ENCODE results near the gene PFKL. TPM values are rescaled to one million over a fixed set of nuclear protein-coding genes. Genes with fewer than 3 reads are reported as not detected.

PFKL gene
- total RNA-seq, 1 experiment from 2014 or later, result 67.5 TPM

DNA sequence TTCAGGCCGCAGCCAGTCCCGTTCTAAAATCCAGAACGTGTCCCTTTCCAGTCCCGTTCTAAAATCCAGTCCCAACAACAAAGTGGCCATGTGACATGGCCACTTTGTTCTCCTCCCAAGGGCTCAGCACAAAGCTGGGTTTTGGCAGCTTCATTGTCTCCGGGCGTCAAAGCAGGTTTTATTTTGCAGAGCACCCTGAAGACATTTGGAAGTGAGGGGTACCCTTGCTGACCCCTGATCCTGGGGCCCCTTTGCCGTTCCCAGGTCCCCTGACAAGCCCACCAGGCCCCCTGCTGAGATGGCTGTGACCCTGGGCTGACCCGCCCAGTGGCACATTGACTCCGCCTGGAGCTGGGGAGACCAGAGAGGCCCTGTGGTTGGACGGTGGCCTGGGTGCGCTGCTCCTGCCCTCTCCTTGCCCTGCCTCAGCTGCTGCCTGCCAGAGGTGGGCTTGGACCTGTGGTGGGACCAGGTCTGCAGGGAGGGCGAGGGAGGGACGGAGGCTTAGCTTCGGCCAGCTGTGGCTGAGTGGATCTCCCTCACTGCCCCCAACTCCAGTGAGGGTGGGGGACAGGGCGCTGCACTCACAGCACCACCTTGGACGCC lies 4.3 kb downstream of the PFKL start:
- Histone ChIP-seq H3K79me2 (ENCODE audit: low read depth) (peaks cover 10% of the 10 kb centered on the region; the same call in 1 of the 2 replicates), H4K20me1 (ENCODE audit: insufficient read depth) (peaks cover 22% of the 10 kb centered on the region), H3K27me3 (ENCODE audit: insufficient read depth, low read depth) (no peaks in the 10 kb centered on the region), H3K36me3 (ENCODE audit: low read depth) (no peaks in the 10 kb centered on the region), H3K4me2 (no peak overlapping the region), H3K4me1 (replicated peaks; ENCODE audit: insufficient read depth) (0 out of 2 replicates have a peak, but pooled peaks cover 6% of the 10 kb centered on the region), H2AFZ (no peak overlapping the region), H3F3A (ENCODE audit: insufficient read depth, low read depth) (peaks cover 5% of the 10 kb centered on the region; the same call in 1 of the 2 replicates), H3K27ac (no peak overlapping the region), H3K4me3 (no peak overlapping the region), H3K9me3 (ENCODE audit: insufficient read depth, low read depth) (no peaks in the 10 kb centered on the region), H3K9me2 (ENCODE audit: insufficient read depth) (no peaks in the 10 kb centered on the region)
- no peak for DNase-seq
- no TSS peak for BruUV-seq (replicated peaks)
- intact Hi-C loops (cut with micrococcal nuclease; ENCODE audit: unreplicated experiment), result no loop called here
- ChIA-PET CTCF (no interaction called here), POLR2A (ENCODE audit: unreplicated experiment) (no interaction called here)
- TF ChIP-seq CTCF (conservative IDR thresholded peaks at IDR 0.05), result no peak
- TF ChIP-seq EZH2 (IDR thresholded peaks at IDR 0.05; ENCODE audit: low read depth), result no peak

DNA sequence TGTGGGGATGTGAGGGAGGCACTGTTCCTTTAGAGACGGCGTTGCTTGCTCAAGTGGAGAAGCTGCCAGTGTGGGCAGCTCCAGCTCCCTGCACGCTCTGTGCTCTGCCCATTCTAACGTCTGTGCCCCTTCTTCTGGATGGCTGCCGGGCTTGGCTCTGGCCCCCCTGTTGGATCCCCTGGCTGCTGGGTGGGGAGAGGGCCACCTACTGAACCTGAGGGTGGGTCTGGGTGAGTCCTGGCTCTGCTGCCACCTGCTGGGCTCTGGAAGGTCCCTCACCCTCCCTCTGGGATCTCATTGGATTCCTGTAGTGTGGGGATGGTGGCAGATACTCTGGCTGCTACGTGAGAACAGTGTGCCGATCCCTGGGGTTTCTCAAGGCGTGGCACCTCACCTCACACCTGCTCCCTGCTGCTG lies 5.0 kb downstream of the PFKL start:
- Histone ChIP-seq H2AFZ (no peak overlapping the region), H3F3A (ENCODE audit: insufficient read depth, low read depth) (peaks cover 5% of the 10 kb centered on the region; the same call in 1 of the 2 replicates), H3K4me2 (no peak overlapping the region), H3K79me2 (ENCODE audit: low read depth) (peaks cover 10% of the 10 kb centered on the region; the same call in 1 of the 2 replicates), H3K9me3 (ENCODE audit: insufficient read depth, low read depth) (no peaks in the 10 kb centered on the region), H3K4me1 (replicated peaks; ENCODE audit: insufficient read depth) (0 out of 2 replicates have a peak, but pooled peaks cover 6% of the 10 kb centered on the region), H4K20me1 (ENCODE audit: insufficient read depth) (peaks cover 22% of the 10 kb centered on the region), H3K36me3 (ENCODE audit: low read depth) (no peaks in the 10 kb centered on the region), H3K27me3 (ENCODE audit: insufficient read depth, low read depth) (no peaks in the 10 kb centered on the region), H3K4me3 (no peak overlapping the region), H3K27ac (no peak overlapping the region), H3K9me2 (ENCODE audit: insufficient read depth) (no peaks in the 10 kb centered on the region)
- TF ChIP-seq EZH2 (IDR thresholded peaks at IDR 0.05; ENCODE audit: low read depth) (no peak), CTCF (conservative IDR thresholded peaks at IDR 0.05) (peak; percentile 62)
- intact Hi-C loops (cut with micrococcal nuclease; ENCODE audit: unreplicated experiment), result no loop called here
- no peak for DNase-seq
- ChIA-PET CTCF (no interaction called here), POLR2A (ENCODE audit: unreplicated experiment) (no interaction called here)
- no TSS peak for BruUV-seq (replicated peaks)

DNA sequence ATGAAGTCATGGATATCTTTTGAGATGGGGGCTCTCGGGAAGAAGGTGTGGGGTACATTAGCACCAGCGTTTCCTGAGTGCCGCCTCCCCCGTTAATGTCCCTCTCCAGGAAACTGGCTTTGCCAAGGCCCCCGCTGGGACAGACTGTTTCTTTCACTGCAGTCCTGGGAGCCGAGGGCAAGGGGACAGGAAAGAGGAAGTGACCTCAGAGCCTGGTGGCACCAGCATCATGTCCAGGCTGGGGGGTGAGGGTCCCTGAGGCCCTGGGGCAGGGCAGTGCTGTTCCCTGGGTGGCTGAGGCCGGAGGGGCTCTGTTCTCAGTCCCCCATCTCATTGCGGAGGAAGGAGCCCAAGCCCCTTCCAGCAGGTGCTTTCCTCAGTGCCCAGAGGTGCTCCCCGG lies 5.8 kb downstream of the PFKL start:
- BruUV-seq (replicated peaks), result no TSS peak
- H4K20me1 ChIP-seq (ENCODE audit: insufficient read depth), result peaks cover 22% of the 10 kb centered on the region
- no peaks in the 10 kb centered on the region for H3K36me3 ChIP-seq (ENCODE audit: low read depth)
- H2AFZ ChIP-seq, result no peak overlapping the region
- TF ChIP-seq EZH2 (IDR thresholded peaks at IDR 0.05; ENCODE audit: low read depth), result no peak
- TF ChIP-seq CTCF (conservative IDR thresholded peaks at IDR 0.05), result no peak
- no peak overlapping the region for H3K4me2 ChIP-seq
- CTCF ChIA-PET, result no interaction called here
- H3K9me2 ChIP-seq (ENCODE audit: insufficient read depth), result no peaks in the 10 kb centered on the region
- peaks cover 5% of the 10 kb centered on the region; the same call in 1 of the 2 replicates for H3F3A ChIP-seq (ENCODE audit: insufficient read depth, low read depth)
- no peak for DNase-seq
- H3K79me2 ChIP-seq (ENCODE audit: low read depth), result peaks cover 10% of the 10 kb centered on the region; the same call in 1 of the 2 replicates
- H3K27ac ChIP-seq, result no peak overlapping the region
- POLR2A ChIA-PET (ENCODE audit: unreplicated experiment), result no interaction called here
- 0 out of 2 replicates have a peak, but pooled peaks cover 6% of the 10 kb centered on the region for H3K4me1 ChIP-seq (replicated peaks; ENCODE audit: insufficient read depth)
- H3K27me3 ChIP-seq (ENCODE audit: insufficient read depth, low read depth), result no peaks in the 10 kb centered on the region
- no peaks in the 10 kb centered on the region for H3K9me3 ChIP-seq (ENCODE audit: insufficient read depth, low read depth)
- intact Hi-C loops (cut with micrococcal nuclease; ENCODE audit: unreplicated experiment), result no loop called here
- no peak overlapping the region for H3K4me3 ChIP-seq

Measured in PC-9 (cell line).